Measurements from ENCODE around the gene CLCN7. TPM values are rescaled to one million over a fixed set of nuclear protein-coding genes. Genes with fewer than 3 reads are reported as not detected.

CLCN7 gene
- total and polyA plus RNA-seq, 2 of the 13 experiments (the other 11 are each of a cell fraction or from before 2014, with no cell fraction given), result 24.6 to 25.1 TPM

GRCh38 chr16:1455190-1456171 lies 19.3 kb downstream of the CLCN7 start:
- ChIA-PET POLR2A (no interaction called here), CTCF (ENCODE audit: low intra/inter-chr PET ratio, low total read pairs) (no interaction called here)
- DNase-seq (ENCODE audit: low spot score) (no peak), FAIRE-seq (no peak), ATAC-seq (no peak)
- H2AFZ ChIP-seq (ENCODE audit: low read length), result no peak overlapping the region
- no peaks in the 10 kb centered on the region for H3K9me3 ChIP-seq (ENCODE audit: low read length)
- no TSS peak for BruUV-seq (replicated peaks)
- in situ Hi-C loops (cut with HindIII; ENCODE audit: extremely low pct_ligation_motif_present, low pct_unique_long_range_greater_than_20kb), result no loop called here
- no peaks in the 10 kb centered on the region for H4K20me1 ChIP-seq (ENCODE audit: insufficient read depth, low read length)
- no peak overlapping the region for H3K4me3 ChIP-seq (replicated peaks in 1 of 3; ENCODE audit: insufficient read depth in 1 of 3, low read depth in 2 of 3, low read length in 3 of 3)
- H3K9ac ChIP-seq (ENCODE audit: insufficient read depth, low read depth, low read length), result no peak overlapping the region
- H3K4me1 ChIP-seq (ENCODE audit: insufficient read depth, low read length), result no peaks in the 10 kb centered on the region
- H3K4me2 ChIP-seq (ENCODE audit: low read depth, low read length), result no peak overlapping the region
- intact Hi-C loops (cut with micrococcal nuclease; ENCODE audit: unreplicated experiment), result no loop called here
- WGBS (ENCODE audit: low lambda C conversion rate), result 90% methylated on average over 17 of the region's 41 CpGs
- peaks cover 13 to 29% of the 10 kb centered on the region in 2 experiments; a peak in 4 of 5 replicates for H3K36me3 ChIP-seq (replicated peaks in 1 of 2; ENCODE audit: control insufficient read depth in 1 of 2, insufficient read depth in 2 of 2, low read length in 2 of 2)
- TF ChIP-seq EEA1 (CRISPR knock-in tag; IDR thresholded peaks at IDR 0.05; ENCODE audit: borderline replicate concordance) (no peak), ZNF124 (CRISPR knock-in tag; IDR thresholded peaks at IDR 0.05) (no peak), PITX1 (CRISPR knock-in tag; IDR thresholded peaks at IDR 0.05) (no peak), DNMT1 (CRISPR knock-in tag; IDR thresholded peaks at IDR 0.05) (no peak)
- H3K79me2 ChIP-seq (ENCODE audit: insufficient read depth, low read length), result no peaks in the 10 kb centered on the region
- no peak overlapping the region for H3K27ac ChIP-seq (ENCODE audit: extremely low read length, insufficient read depth, low read length)
- no peaks in the 10 kb centered on the region for H3K27me3 ChIP-seq (ENCODE audit: control insufficient read depth in 1 of 2, insufficient read depth in 2 of 2, low read length in 2 of 2)

GRCh38 chr16:1454561-1454960 lies 20.3 kb downstream of the CLCN7 start:
- Histone ChIP-seq H3K36me3 (replicated peaks in 1 of 2; ENCODE audit: control insufficient read depth in 1 of 2, insufficient read depth in 2 of 2, low read length in 2 of 2) (peaks cover 11 to 23% of the 10 kb centered on the region in 2 experiments; a peak in 4 of 5 replicates), H2AFZ (ENCODE audit: low read length) (no peak overlapping the region), H3K4me3 (replicated peaks in 1 of 3; ENCODE audit: insufficient read depth in 1 of 3, low read depth in 2 of 3, low read length in 3 of 3) (no peak overlapping the region), H3K27me3 (ENCODE audit: control insufficient read depth in 1 of 2, insufficient read depth in 2 of 2, low read length in 2 of 2) (no peaks in the 10 kb centered on the region), H3K9ac (ENCODE audit: insufficient read depth, low read depth, low read length) (no peak overlapping the region), H4K20me1 (ENCODE audit: insufficient read depth, low read length) (no peaks in the 10 kb centered on the region), H3K79me2 (ENCODE audit: insufficient read depth, low read length) (no peaks in the 10 kb centered on the region), H3K27ac (ENCODE audit: extremely low read length, insufficient read depth, low read length) (no peak overlapping the region), H3K9me3 (ENCODE audit: low read length) (no peaks in the 10 kb centered on the region), H3K4me1 (ENCODE audit: insufficient read depth, low read length) (no peaks in the 10 kb centered on the region), H3K4me2 (ENCODE audit: low read depth, low read length) (no peak overlapping the region)
- ChIA-PET CTCF (ENCODE audit: low intra/inter-chr PET ratio, low total read pairs) (no interaction called here), POLR2A (no interaction called here)
- DNase-seq (ENCODE audit: low spot score) (no peak), FAIRE-seq (no peak), ATAC-seq (no peak)
- no TSS peak for BruUV-seq (replicated peaks)
- intact Hi-C loops (cut with micrococcal nuclease; ENCODE audit: unreplicated experiment), result no loop called here
- in situ Hi-C loops (cut with HindIII; ENCODE audit: extremely low pct_ligation_motif_present, low pct_unique_long_range_greater_than_20kb), result no loop called here
- TF ChIP-seq WIZ (CRISPR knock-in tag; IDR thresholded peaks at IDR 0.05) (no peak), AGO2 (optimal IDR thresholded peaks at IDR 0.05; ENCODE audit: low read depth, low read length) (peak; percentile 41)
- WGBS (ENCODE audit: low lambda C conversion rate), result 96% methylated on average over 4 of the region's 17 CpGs
